HCT116 (cell line): ENCODE results near the gene RHOH. TPM values are rescaled to one million over a fixed set of nuclear protein-coding genes. Genes with fewer than 3 reads are reported as not detected.

Experiments used
- ATAC-seq: fragments of 200-7000 bp; cut with Tn5 transposase; 2 replicates; pipeline ENCODE4 v1.9.1; 2020; ENCODE audit warnings: mild to moderate bottlenecking, moderate library complexity
- BruUV-seq: library from RNA; stranded (reverse); fragments of 400-500 nt; replicated peaks from 2 replicates; lab custom pipeline; 2021; lab: Mats Ljungman, UMichigan
- CTCF ChIA-PET: fragments of 300-600 bp; sonication (Branson Sonifier 250); formaldehyde crosslinking; loops from one replicate; lab custom pipeline; 2021; ENCODE audit warnings: antibody characterized with exemption; lab: Charles Lee
- POLR2A ChIA-PET: fragments of 300-600, 350-600 bp; sonication (Branson Sonifier 250); formaldehyde crosslinking; loops from one replicate; lab custom pipeline; 2021; ENCODE audit warnings: antibody characterized with exemption; lab: Charles Lee
- RAD21 ChIA-PET, 2 experiments: fragments of 300-600 bp; sonication (Branson Sonifier 250); formaldehyde crosslinking; loops; one replicate each; lab custom pipeline; 2023; ENCODE audit warnings: low total read pairs in 2 of 2; ENCODE audit not compliant: uncharacterized antibody in 2 of 2, unreplicated experiment in 2 of 2, low non-redundant PET in 1 of 2; lab: Charles Lee
- DNase-seq: peaks from one replicate; pipeline ENCODE4 v3.0.0-alpha.2; 2010; ENCODE audit warnings: low read depth, low spot score
- H2AFZ ChIP-seq: fragments of 200-600 bp; shearing (Covaris generic), sonication (generic); 2 replicates; pipeline ENCODE4 v1.6.1; 2017; ENCODE audit warnings: low read depth, mixed run types, mixed read lengths, antibody characterized with exemption, low read length; ENCODE audit not compliant: poor library complexity, severe bottlenecking
- H3K27ac ChIP-seq: 2 replicates; pipeline ENCODE4 v1.5.1; 2012; ENCODE audit warnings: low read depth, low read length
- H3K27me3 ChIP-seq: fragments of 200-600 bp; sonication (generic); 2 replicates; pipeline ENCODE4 v1.6.1; 2016; ENCODE audit warnings: mixed run types, low read length, mixed read lengths; ENCODE audit not compliant: insufficient read depth
- H3K36me3 ChIP-seq, 2 experiments: fragments of 200-500 bp in 1 of 2; fragments of 200-600 bp in 1 of 2; sonication (Bioruptor generic) in 1 of 2; sonication (generic) in 1 of 2; 2 replicates each; pipeline versions ENCODE4 v1.5.1 to v1.6.1; 2014 to 2016; ENCODE audit warnings: low read length in 2 of 2, inconsistent platforms in 1 of 2, mixed read lengths in 1 of 2, mixed run types in 1 of 2; ENCODE audit not compliant: insufficient read depth in 2 of 2, control insufficient read depth in 1 of 2
- H3K4me1 ChIP-seq, 2 experiments: fragments of 200-600 bp in 1 of 2; sonication (generic) in 1 of 2; 2 replicates each; pipeline versions ENCODE4 v1.5.1 to v1.6.1; 2012 to 2017; ENCODE audit warnings: low read length in 2 of 2, inconsistent platforms in 1 of 2, mild to moderate bottlenecking in 1 of 2, mixed read lengths in 1 of 2, mixed run types in 1 of 2, moderate library complexity in 1 of 2; ENCODE audit not compliant: insufficient read depth in 2 of 2, control insufficient read depth in 1 of 2
- H3K4me2 ChIP-seq: fragments of 200-600 bp; sonication (generic); 2 replicates; pipeline ENCODE4 v1.6.1; 2017; ENCODE audit warnings: mixed run types, low read length, mixed read lengths
- H3K4me3 ChIP-seq, 2 experiments: fragments of 200-600 bp in 1 of 2; sonication (generic) in 1 of 2; replicated peaks in 1 of 2; 2 replicates each; pipeline ENCODE4 v1.5.1; 2011 to 2016; ENCODE audit warnings: low read length in 2 of 2, control low read depth in 1 of 2, low read depth in 1 of 2, mild to moderate bottlenecking in 1 of 2, mixed read lengths in 1 of 2, mixed run types in 1 of 2
- H3K79me2 ChIP-seq: fragments of 200-600 bp; sonication (generic); 2 replicates; pipeline ENCODE4 v1.6.1; 2017; ENCODE audit warnings: mild to moderate bottlenecking, mixed run types, low read length, moderate library complexity, mixed read lengths; ENCODE audit not compliant: insufficient read depth
- H3K9ac ChIP-seq: fragments of 200-600 bp; sonication (generic); 2 replicates; pipeline ENCODE4 v1.6.1; 2016; ENCODE audit warnings: low read length, mixed read lengths
- H3K9me2 ChIP-seq: fragments of 200-600 bp; sonication (generic), shearing (Covaris generic); 2 replicates; pipeline ENCODE4 v1.6.1; 2017; ENCODE audit warnings: mixed run types, mild to moderate bottlenecking, moderate library complexity; ENCODE audit not compliant: insufficient read depth
- H3K9me3 ChIP-seq, 2 experiments: fragments of 200-500 bp in 1 of 2; fragments of 200-600 bp in 1 of 2; sonication (Bioruptor generic) in 1 of 2; sonication (generic) in 1 of 2; 2 replicates each; pipeline ENCODE4 v1.6.1; 2014 to 2017; ENCODE audit warnings: low read length in 2 of 2, mixed read lengths in 2 of 2, inconsistent platforms in 1 of 2, low read depth in 1 of 2, mild to moderate bottlenecking in 1 of 2, mixed run types in 1 of 2, moderate library complexity in 1 of 2; ENCODE audit not compliant: control insufficient read depth in 1 of 2, insufficient read depth in 1 of 2
- H4K20me1 ChIP-seq: fragments of 200-600 bp; sonication (generic), shearing (Covaris generic); 2 replicates; pipeline ENCODE4 v1.6.1; 2017; ENCODE audit warnings: mixed run types, mild to moderate bottlenecking, moderate library complexity; ENCODE audit not compliant: insufficient read depth
- CTCF ChIP-seq, 3 experiments: fragments of 200-600 bp in 1 of 3; sonication (generic) in 1 of 3; IDR thresholded peaks in 2 of 3; conservative IDR thresholded peaks in 1 of 3; 2 replicates each; pipeline ENCODE4 v1.5.1; 2012 to 2017; ENCODE audit warnings: low read depth in 2 of 3, low read length in 2 of 3, antibody characterized with exemption in 1 of 3, borderline replicate concordance in 1 of 3, control low read depth in 1 of 3, mild to moderate bottlenecking in 1 of 3, mixed read lengths in 1 of 3, mixed run types in 1 of 3, moderate library complexity in 1 of 3; ENCODE audit not compliant: insufficient read depth in 1 of 3
- EZH2 ChIP-seq: fragments of 200-600 bp; sonication (generic); IDR thresholded peaks from 2 replicates; pipeline ENCODE4 v1.6.1; 2017; ENCODE audit warnings: antibody characterized with exemption, mixed run types
- JUND ChIP-seq: IDR thresholded peaks from 2 replicates; pipeline ENCODE4 v1.6.1; 2012
- SRF ChIP-seq: IDR thresholded peaks from 2 replicates; pipeline ENCODE4 v1.6.1; 2012; ENCODE audit warnings: low read depth
- ZBTB33 ChIP-seq: IDR thresholded peaks from 2 replicates; pipeline ENCODE4 v1.6.1; 2011; ENCODE audit warnings: mild to moderate bottlenecking, low read length, moderate library complexity; ENCODE audit not compliant: insufficient replicate concordance; ENCODE audit errors: extremely low read depth
- ZFX ChIP-seq: fragments of 450-650 bp; IDR thresholded peaks from 2 replicates; pipeline ENCODE4 v1.6.1; 2017
- intact Hi-C: fragments of 100-400 bp; cut with micrococcal nuclease; formaldehyde crosslinking; loops from 2 replicates; pipeline ENCODE4 v1.10.0; 2022
- total RNA-seq: library from RNA; stranded (reverse); gene quantifications from one replicate; pipeline ENCODE4 v1.2.1, GENCODE V29; 2021; ENCODE audit not compliant: unreplicated experiment

The RHOH gene
- total RNA-seq, 1 experiment from 2014 or later, result 0.74 TPM

GRCh38 chr4:40264995-40265909, 68.4 kb downstream of the RHOH start:
- ChIA-PET RAD21 (no interaction called here), POLR2A (no interaction called here), CTCF (no interaction called here)
- Histone ChIP-seq H2AFZ (no peak overlapping the region), H3K27me3 (no peaks in the 10 kb centered on the region), H3K9ac (no peak overlapping the region), H3K79me2 (no peaks in the 10 kb centered on the region), H4K20me1 (no peaks in the 10 kb centered on the region), H3K27ac (no peak overlapping the region), H3K9me3 (no peaks in the 10 kb centered on the region; a peak in 1 of 4 replicates), H3K4me1 (peaks cover 0 to 9% of the 10 kb centered on the region in 2 experiments; a peak in 1 of 4 replicates), H3K36me3 (no peaks in the 10 kb centered on the region), H3K4me2 (no peak overlapping the region), H3K9me2 (no peaks in the 10 kb centered on the region), H3K4me3 (no peak overlapping the region)
- ATAC-seq, result no peak
- DNase-seq, result no peak
- no TSS peak for BruUV-seq
- TF ChIP-seq ZFX (peak; percentile 28; the same call in 1 of the 2 replicates), CTCF (IDR thresholded peaks at IDR 0.05 in 2 of 3, conservative IDR thresholded peaks at IDR 0.05 in 1 of 3; ENCODE audit: borderline replicate concordance in 1 of 3, insufficient read depth in 1 of 3, low read depth in 2 of 3, low read length in 2 of 3) (no peak), EZH2 (no peak), ZBTB33 (no peak), JUND (no peak), SRF (no peak)
- intact Hi-C loops, result no loop called here
